HG03025 (cell line): Measurements from ENCODE around the gene B4GALT1.

ENCODE experiments used
- ATAC-seq: cut with Tn5 transposase; IDR thresholded peaks from one replicate; pipeline ENCODE4 v1.9.1; 2021; ENCODE audit warnings: mild to moderate bottlenecking, moderate library complexity; ENCODE audit not compliant: unreplicated experiment, low FRiP score

B4GALT1 gene

GRCh38 chr9:33167084-33167971, at the start of gene B4GALT1:
B4GALT1 (minus strand) TSS chr9:33167336; CDS start chr9:33167169, 167 bp downstream.
- peak; percentile 56 for ATAC-seq

DNA sequence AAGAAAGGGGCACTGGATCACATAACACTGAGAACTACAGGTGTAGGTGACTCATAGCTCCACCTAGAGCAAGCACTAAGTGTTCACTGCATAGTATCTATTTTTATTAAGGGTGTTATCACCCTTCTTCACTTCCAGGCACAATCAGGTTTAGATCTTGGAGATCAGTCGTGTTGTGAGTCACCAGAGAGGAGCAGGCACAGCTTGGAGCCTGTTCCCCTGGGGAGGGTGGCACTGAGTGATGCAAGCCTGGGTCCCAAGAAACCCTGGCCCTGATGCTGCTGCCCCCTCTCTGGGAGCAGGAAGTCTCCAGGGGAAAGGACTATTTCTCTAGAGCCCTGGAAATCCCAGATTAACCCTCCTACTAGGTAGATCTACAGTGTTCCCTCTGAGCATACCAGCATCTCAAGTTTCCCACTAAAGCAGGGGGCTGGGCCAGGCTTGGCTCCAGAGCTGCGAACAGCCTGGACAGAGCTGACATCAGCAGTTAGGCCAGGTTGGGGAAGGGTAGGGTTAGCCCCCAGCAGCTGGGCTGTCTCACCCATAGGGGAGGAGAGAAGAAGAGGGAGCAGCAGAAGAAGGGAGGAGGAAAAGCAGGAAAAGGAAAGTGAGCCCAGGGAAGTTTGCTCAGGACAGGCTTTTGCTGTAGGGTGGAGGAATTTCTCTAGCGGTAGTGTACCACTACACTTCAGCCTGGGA, 44.7 kb upstream of the B4GALT1 start:
- no peak for ATAC-seq

- no peak for ATAC-seq
Observed at GRCh38 chr9:33210006-33210715, 43.0 kb upstream of the B4GALT1 start.

DNA sequence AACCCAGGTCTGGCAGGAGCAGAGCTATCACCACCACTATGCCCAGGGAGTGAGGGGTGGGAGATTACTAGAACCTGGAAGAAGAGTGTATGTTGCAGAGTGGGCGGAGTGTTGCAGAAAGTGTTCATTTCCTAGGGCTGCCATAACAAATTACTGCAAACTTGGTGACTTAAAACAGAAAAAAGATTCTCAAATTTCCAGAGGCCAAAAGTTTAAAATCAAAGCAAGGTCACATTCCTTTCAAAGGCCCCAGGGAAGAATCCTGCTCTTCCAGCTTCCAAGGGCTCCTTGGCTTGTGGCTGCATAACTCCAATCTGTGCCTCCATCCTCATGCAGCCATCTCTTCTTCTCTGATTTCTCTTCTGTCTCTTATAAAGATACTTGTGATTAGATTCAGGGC, 42.3 kb upstream of the B4GALT1 start:
- no peak for ATAC-seq

DNA sequence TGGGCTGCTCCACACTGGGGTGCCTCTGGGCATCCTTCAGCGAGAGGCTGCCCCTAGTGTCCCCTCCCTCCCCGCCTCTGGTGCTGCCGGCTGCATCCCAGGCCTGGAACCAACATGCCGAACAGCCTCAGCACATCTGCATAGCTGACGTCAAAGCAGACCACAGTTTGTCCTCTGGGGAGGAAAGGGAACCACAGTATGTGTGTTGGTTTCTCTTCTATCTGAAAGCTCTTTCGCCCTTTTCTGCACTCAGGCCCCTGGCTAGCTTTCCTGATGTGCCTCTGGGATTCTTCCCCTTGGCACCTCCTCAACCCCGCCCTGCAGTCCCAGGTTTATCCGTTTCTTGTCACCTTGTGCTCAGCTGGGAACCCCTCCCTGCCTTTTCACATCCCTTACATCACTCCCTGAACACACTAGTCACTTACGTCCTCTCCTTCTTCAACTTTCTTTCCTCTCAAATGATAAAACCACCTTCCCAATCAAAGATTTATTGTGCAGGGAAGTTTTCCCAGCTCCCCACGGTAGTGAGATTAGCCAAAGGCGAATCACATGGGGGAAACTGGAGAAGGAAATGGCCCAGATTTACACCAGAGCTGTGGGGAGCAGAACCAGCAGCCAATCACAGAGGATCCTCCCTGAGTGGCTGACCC, 35.5 kb upstream of the B4GALT1 start:
- peak; percentile 97 for ATAC-seq

GRCh38 chr9:33202018-33202417, 34.9 kb upstream of the B4GALT1 start:
- ATAC-seq, result peak; percentile 70

DNA sequence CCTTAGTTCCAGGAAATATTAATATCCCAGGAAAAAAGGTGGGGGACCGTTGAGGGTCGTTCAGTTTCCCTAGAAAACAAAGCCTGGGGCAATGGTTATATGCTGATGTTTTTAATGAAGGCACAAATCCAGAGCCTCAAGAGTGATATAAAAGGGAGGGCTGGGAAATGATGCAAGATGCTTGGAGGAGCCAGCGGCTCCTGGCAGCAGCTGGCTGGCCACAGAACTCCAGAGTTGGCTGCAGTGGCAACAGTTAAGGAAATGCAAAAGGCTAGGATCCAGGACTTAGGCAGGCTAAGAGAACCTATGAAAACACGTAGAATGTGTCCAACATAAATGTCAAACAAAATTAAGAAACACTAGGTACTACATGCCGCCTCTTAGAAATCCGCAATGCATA, 31.0 kb upstream of the B4GALT1 start:
- ATAC-seq, result no peak

GRCh38 chr9:33197279-33198152, 30.4 kb upstream of the B4GALT1 start:
- ATAC-seq, result no peak

GRCh38 chr9:33196736-33197135, 29.6 kb upstream of the B4GALT1 start:
- no peak for ATAC-seq

- ATAC-seq, result no peak
Observed at GRCh38 chr9:33193818-33194217, 26.7 kb upstream of the B4GALT1 start.

DNA sequence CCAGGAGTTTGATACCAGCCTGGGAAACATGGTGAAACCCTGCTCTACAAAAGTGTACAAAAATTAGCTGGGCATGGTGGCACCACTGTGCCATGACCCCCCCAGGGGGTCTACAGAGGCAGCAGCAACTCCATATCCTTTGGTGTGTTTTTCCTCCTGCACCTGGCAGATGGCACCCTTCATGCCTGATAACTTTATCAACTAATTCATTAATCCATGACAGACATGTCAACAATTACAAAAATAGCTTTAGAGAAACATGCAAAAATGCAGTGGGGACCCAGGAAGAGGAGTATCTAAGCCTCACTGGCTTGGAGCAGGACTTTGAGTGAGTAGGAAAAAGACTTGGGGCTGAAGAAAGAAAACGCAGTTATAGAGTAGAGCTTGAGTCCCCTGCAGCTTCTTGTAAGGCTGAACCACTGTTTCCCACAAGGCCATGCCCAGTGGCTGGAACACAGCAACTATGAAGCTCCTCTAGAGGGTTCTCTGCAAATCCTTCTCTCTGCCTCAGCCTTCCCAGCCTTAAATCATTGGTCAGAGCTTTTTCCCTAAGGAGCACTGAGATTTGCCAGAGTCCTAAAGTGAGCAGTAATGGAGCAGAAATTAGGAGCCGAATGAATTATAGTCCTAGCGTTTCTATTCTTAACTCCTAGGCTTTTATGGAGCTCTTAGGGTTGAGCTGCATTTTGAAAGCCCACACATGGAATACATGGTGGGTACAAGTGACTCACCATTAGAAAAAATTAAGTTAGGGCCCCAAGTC, 25.5 kb upstream of the B4GALT1 start:
- no peak for ATAC-seq

DNA sequence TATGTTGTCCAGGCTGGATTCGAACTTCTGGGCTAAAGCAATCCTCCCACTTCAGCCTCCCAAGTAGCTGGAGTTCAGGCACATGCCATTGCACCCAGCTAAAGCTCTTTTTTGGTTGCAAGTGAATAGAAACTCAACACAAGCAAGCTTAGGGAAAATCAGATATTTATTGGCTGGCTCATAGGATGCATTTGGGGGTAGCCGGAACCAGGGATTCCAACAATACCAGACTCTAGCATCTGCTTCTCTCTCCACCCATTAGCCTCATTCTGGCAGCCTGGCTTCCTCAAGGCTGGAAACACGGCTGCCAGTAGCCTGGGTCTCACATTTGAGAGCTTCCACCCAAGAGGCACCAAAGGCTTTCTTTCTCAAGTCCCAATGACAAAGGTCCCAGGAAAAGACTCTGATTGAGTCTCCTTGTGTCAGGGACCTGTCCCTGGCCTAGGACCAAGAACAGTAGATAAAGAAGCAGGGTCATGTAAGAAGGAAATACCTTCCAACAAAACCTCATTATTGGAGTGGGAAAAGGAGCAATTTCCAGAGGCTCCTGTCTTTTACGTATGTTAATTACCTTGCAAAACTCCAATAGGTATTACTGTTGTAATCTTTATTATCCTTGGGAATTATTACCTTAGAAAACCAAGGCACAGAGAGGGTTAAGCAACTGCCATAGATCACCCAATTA, 23.0 kb upstream of the B4GALT1 start:
- ATAC-seq, result no peak

GRCh38 chr9:33189331-33189791, 22.2 kb upstream of the B4GALT1 start:
- no peak for ATAC-seq

DNA sequence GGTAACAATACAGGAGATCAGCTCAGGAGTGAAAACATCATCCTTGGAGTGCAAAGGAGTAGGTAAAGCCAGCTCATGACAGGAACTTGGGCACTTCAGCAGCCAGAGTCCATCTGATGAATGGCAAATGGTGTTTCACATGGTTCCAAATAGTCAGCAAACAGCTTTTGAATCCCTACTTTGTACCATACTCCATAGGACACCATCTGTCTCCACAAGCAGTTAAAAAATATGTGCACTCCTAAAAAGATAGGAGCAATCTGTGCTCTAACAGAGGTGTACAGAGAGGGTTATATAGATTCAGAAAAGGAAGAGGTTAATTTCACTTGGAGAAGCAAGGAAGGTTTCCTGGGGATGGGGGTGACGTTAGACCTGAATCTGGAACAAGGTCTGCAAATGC, 21.6 kb upstream of the B4GALT1 start:
- no peak for ATAC-seq

GRCh38 chr9:33187519-33188218, 20.5 kb upstream of the B4GALT1 start:
- ATAC-seq, result no peak

- no peak for ATAC-seq
Observed at GRCh38 chr9:33186457-33187168, 19.5 kb upstream of the B4GALT1 start.

- no peak for ATAC-seq
Observed at GRCh38 chr9:33185858-33186257, 18.7 kb upstream of the B4GALT1 start.
